ENCODE results near the gene STAG2.
"Not testable (repeated sequence)": the region's sequence is repeated elsewhere in the genome, so short reads cannot be mapped to it uniquely, and the experiment has no call there.

Gene STAG2

DNA sequence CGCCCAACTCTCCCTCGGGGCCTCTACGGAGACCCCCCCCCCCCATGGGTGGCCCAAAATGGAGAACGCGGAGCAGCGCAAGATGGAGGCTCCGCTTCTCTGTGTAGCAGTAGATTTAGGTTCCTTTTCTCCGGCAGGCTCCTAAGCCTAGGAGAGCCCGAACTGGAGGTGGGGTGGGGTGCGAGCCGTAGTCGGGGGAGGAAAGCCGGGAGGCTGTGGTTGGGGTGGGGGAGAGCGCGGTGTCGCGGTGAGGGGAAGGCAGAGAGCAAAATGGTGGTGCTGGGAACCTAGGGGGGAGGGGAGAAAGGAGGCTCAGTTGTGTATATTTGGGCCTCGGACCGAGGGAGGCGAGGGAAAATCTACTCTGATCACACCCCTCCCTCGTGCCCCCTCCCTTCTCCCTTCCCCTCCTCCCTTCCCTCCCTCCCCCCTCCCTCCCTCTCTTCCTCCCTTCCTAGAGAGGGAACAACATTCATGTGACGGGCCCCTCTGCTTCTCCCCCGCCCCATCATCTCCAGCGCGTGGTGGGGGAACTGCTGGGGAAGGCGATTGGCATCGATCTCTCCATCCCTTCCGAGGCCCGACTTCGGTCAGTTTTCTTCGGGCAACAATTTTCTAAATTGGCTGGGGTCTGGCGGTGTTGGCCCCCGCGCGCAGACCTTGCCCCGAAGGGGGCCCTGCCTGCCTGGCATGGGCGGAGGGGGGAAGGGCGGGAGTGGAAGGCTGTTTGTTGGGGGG lies at the start of gene STAG2:
Gene STAG2 (plus strand): TSS at position 439 of the 738 bp plus-strand sequence. CDS start 60,922 bp downstream, outside the sequence.
- peak; percentile 65 for DNase-seq

DNA sequence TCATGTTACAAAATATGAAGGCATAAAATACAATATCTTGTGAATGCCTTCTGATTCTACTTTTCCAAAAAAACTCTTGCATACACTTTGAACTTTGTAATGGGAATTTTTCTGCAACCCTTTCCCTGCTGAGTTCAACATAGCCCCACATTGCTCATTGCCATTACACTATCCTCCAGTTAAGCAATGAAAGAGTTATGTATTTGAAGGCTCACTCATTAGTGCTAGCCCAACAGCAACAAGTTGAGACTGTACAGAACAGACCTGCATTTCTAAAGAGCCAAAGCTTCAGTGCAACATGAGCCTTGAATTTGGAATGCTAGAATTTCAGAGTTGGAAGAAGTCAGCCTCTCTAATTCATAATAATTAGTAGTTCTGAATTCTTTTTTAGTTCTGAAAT lies 44.4 kb upstream of the STAG2 start:
- DNase-seq = no peak

DNA sequence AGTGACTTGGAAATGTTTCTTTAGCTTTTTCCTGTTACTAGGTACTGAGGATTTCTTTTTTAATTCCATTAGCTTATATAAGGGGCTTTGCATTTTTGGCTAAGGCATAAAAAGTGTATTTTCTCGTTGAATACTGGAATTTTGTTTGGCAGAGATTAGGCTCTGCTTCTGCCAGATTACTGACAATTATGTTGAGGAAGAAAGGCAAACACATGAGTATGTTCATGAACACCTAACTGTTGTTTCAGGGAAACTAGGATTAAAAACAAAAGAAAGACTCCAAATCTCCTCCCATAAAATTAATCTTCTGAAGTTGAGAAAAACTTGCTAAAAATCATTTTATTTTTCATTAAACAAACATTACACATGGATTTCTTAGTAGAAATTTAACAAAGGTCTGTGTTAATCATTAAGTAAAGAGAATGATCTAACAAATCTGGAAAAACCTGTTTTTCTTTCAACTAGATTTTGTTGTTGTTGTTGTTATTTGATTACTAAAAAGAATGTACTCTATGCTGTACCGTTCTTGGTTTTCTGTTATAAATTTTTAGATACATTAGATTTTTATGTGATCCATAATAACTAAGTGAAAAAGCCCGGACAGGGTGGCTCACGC lies 43.3 kb upstream of the STAG2 start:
- no peak for DNase-seq

DNA sequence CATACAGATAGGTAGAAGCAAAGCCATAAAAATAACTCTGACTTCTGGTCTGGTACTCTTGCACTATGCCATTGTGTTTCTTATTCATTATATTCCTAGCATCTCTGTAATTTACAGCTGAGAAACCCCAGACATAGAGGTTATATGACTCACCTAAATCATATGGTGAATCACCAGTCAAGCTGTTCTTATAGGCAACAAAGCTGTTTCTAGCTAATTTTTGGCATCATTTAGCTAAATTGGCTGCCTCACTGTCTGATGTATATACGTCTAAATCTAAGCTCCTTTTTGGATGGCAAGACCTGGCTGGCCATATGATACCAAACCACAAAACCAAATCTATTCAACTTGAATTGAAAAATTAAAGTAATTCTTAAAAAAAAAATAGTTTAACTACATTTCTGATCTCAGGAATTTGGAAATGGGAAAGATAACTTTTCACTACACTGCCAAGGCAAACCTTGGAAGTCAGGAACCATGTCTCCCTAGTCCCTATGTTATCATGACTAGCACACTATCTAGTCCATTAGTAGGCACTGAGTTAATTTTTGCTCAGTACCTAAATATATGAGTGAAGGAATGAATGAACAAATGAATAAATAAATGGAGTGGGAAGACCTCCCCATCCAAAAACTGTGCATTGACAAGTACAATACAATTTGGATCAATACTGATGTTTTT lies 41.3 kb upstream of the STAG2 start:
- DNase-seq = no peak

DNA sequence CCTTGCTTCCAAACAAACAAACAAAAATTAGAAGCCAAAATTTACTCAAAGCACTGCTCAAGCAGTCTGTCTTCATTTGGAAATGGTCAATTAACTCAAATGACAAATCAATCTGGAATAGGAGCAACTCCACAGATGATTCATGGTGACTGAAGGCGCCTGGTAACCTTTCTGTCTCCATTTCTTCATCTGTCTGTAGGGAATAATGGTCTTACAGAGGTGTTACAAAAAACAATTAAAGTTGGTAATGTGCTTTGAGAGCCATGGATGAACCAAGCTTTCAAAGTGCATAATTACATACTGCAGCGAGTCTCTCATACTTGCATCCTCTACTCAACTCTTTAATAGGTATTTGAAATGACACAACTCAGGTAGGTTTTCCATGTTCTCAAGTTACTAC lies 38.3 kb upstream of the STAG2 start:
- DNase-seq = no peak

DNA sequence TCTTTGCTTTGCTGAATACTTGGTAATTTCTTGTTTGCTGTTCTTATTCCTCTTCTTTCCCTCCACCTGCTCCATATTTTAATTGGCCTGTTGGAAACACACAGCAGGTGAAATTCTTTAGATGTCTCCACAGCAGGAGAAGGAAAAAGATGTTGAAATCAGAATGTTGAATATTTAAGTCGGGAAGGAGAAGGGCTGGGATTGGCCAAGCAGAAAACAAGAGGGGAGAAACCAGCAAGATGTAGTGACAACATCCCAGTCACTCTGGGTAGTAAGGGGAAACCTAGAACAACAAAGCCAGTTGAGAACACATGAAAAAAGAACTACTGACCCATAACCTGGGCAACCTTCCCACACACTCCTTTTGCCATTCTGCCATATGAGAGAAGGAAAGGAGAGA lies 37.3 kb upstream of the STAG2 start:
- DNase-seq = no peak

DNA sequence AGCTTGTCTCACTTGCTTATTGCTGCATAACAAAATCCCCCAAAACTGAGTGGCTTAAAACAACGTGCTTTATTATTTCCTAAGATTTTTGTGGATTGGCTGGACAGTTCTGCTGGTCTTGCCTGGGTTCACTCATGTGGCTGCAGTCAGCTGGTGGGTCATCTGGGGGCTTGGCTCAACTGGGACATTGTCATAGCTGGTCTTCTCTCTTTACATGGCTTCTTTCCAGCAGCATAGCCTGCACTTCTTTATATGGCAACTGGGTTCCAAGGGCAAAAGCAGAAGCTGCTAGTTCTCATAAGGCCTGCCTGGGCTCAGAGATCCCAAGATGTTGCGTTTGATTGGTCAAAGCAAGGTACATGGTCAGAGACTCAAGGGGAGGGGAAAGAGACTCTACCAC lies 33.7 kb upstream of the STAG2 start:
- no peak for DNase-seq

DNA sequence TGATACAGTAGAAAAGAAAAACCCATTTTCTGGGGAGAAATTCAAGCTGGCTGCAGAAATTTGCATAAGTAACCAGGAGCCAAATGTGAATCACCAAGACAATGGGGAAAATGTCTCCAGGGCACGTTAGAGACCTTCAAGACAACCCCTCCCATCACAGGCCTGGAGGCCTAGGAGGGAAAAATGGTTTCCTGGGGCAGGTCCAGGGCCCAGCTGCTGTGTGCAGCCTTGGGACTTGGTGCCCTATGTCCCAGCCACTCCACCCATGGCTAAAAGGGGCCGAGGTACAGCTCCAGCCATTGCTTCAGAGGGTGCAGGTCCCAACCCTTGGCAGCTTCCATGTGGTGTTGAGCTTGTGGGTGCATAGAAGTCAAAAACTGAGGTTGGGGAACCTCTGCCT lies 29.5 kb upstream of the STAG2 start:
- DNase-seq = not testable (repeated sequence)

DNA sequence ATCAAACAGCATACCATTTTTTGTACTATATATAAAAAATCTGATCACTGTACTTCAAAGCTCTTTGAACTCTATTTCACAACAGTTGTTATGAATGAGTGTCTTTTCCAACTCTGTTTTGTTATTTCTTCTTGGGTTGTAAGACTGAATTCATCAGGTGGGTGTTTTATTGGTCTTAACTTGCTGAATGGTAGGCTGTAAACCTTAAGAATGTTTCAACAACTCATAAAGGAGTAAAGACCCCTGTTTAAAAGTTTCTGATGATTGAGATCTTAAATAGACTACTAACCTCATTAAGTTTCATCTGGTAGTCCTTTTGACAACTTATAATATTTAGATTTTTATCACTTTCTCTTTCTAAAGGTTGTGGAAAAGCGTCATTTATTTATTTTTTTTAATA lies 18.4 kb upstream of the STAG2 start:
- DNase-seq = no peak

DNA sequence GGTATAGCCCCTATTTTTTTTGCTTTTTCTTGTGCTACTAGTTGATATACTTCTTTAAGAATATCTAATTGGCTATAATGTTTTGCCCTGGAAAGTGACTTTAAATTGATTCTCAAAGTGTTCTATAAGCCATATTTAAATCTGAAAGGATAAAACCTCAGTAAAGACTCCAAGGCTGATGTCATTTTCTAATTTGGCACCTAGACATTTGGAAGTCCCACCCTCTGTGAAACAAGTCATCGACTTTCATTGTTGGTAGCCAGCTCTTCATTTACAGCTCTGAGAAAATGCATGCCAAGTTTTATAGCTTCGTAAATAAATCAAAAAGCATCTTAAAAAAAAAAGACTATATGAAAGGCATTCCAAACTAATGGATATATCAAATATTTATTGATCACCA lies 18.0 kb upstream of the STAG2 start:
- DNase-seq = no peak

DNA sequence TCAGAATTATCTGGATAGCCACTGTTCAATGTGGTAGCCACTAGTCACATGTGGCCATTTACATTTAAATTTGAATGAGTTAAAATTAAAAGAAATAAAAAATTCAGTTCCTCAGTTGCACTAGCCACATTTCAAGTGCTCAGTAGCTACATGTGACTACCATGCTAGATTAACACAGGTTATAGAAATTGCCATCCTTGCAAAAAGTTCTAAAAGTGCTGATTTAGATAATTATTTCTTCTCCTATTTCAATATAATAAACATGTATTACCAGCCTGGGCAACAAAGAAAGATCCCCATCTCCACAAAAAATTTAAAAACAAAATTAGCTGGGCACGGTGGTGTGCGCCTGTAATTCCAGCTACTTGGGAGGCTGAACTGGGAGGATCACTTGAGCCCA lies 11.7 kb upstream of the STAG2 start:
- no peak for DNase-seq

DNA sequence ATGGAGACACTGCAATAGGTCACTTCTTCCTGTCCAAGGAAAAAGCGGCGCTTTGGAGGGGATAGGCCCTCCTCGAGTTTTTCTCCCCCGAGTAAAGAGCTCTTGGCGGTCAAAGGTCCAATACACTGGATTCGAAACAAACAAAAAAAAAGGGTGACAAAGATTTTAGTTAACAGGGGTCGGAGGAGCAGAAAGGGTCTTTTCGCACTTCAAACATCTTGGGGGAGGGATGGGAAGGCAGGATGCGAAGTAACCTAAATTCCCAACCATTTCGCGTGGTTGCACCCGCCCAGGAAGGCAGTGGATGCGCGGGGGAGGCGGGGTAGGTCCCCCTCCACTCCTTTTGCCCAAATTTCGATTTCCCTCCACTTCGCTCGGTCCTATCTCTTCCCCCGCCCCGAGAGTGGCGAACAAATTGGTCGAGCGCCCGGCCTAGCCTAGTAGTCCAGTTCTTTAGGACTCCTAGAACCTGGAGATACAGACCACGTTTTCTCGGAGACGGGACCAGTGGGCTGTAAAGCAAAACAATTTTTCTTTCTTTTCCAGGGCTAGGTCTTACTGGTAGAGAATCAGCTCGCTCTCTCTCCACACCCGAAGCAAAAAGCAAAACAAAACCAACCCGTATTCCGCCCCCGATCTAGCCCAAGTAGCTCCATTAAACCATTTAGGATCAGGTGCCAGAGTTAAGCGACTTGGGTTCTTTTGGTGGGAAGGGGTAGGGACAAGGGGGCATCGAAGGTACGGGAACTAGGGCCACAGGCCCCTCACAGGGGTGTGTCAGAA lies 2.0 kb upstream of the STAG2 start:
- DNase-seq = no peak

DNA sequence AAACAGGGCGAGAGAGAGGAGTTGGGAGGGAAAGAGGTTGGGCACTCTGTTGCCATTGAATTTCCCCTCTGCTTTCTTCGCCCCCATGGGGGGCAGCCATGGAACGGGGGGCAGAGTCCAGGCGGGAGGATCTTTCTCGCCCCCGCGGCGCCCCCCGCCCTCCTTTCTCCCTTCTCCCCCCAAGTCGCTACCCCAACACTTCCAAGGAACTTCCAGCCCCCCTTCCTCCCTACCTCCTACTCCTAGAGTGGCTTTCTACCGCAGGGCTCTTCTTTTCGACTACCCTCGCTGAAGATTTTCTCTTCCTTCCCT lies 594 bp upstream of the STAG2 start:
- no peak for DNase-seq

DNA sequence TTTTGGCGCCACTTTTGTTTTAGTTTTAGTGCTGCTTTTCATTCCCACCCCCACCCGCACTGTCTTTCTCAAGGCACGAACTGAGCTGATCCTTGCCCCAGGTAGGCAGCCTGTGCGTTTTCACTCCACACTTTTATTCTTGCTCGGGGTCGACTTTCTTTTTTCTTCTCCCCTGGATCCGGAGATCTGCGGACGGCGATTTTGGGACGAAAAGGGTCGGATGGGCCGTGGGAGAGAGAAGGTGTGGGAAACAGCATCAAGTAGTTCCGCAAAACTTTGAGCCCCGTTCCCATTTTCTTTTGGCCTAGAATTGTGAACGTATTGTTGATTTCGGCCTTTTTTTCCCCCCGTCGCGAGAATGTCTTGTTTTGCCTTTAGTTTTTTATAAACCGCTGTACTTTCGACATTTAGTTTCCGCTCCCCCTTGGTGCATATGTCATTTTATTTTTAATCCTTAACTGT lies 531 bp downstream of the STAG2 start:
- no peak for DNase-seq

DNA sequence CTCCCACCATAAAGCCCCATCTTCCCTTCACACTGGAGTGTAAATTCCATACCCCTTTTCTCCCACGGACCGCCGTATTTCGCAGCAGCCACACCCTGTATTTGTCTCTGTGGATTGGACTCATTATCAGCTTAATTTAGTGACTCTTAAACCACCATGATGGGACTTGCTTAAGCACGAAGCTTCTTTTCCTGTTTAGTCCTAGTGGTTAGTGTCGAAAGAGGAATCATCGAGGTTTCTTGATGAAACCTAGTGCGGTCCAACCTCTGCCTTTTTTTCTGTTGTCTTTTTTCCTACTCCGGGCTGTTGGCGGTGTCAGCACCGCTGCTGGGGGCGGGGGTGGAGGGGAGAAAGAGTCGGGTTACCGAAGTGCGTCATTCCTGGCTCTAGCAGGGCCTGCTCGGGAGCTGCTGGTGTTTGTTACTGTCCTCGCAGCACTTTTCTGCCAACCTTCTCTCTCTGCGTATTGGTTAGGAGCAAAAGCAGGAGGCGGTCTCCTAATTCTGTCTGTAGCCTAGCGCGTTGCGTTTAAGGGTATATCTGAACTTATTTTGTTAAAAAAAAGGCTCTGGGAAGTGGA lies 1.4 kb downstream of the STAG2 start:
- DNase-seq = peak; percentile 84

DNA sequence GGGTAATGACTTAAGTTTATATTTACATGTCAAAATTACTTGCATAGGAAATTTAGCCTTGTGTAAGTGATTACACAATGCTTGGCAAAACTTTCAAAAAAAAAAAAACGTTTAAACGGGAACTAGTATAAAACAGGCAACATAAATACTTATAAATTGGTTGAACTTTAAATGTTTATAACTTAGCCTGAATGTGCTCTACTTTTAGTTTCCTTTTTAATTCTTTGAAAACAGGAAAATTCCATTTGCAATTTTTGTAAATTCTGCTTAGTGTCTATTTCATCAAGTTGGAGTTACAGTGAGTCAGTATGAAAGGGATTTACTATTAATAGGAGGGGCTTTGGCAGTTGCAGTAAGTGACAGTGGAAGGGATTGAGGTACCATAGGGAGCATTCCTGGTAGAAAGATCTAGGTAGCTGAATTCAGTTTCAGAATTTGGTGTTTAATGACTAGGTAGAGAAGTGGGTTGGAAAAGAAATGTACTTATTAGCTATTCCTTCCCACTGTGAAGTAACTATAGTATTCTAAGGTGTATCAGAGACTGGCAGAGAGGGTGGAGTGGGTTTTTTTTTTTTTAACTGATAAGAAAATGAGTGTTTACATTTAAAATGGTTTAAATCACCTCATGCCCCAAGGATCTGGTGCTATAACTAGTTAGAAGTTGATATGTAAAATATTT lies 2.8 kb downstream of the STAG2 start:
- no peak for DNase-seq

DNA sequence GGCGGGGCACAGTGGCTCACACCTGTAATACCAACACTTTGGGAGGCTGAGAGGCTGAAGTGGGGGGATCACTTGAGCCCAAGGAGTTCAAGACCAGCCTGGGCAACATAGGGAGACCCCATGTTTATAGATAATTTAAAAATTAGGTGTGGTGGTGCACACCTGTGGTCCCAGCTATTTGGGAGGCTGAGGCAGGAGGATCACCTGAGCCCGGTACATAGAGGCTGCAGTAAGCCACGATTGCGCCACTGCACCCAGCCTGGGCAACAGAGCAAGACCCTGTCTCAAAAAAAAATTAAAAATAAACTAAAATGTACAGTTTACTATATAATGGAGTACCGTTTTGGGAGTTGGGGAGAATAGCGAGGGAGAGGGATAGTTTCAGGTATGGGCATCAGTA lies 4.2 kb downstream of the STAG2 start:
- no peak for DNase-seq

DNA sequence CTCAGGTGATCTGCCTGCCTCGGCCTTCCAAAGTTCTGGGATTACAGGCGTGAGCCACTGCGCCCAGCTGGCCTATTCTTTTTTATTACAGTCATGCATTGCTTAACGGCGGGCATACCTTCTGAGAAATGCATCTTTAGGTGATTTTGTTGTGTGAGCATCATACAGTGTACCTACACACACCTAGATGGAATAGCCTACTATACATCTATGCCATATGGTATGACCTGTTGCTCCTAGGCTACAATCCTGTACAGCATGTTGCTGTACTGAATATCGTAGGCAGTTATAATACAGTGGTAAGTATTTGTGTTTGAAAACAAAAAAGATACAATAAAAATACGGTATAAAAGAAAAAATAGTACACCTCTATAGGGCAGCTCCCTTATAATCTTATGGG lies 6.0 kb downstream of the STAG2 start:
- DNase-seq = no peak

DNA sequence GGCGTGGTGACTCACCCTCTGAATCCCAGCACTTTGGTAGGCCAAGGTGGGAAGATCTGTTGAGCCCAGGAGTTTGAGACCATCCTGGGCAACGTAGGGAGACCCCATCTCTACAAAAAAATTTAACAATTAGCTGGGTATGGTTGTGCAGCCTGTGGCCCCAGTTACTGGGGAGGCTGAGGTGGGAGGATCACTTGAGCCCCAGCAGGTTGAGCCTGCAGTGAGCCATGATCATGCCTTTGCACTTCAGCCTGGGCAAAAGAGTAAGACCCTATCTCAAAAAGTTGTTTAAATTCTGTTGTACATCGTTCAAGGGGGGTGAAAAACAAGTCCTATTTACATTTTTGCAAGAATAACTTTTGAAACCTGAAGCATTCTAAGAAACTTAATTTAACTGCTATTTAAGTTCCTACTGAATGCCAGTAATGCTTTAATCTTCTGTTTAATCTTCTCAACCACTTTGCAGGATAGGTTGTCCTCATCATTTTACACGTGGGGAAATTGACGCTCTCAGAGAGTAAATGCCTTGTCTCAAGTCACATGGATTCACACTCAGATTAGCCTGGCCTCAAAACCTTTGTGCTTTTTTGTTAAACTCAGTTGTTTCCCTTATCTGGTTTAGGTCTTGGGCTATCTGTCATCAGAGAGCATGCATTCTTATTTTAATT lies 7.0 kb downstream of the STAG2 start:
- no peak for DNase-seq

DNA sequence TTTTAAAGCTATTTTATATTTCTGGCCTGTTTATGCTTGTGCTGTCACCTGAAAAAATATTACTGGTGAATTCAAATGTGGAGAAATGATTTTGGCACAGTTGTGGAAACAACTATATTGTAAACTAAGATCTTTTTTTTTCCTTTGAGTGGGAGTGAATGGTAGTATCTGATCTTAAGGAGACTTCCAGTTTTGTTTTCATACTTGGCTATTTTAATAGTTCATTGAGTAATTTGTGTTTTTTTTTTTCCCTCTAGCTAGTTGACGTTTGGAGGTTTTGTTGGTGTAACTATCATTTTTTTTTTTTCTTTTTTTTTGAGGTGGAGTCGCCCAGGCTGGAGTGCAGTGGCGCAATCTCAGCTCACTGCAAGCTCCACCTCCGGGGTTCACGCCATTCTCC lies 10.5 kb downstream of the STAG2 start:
- no peak for DNase-seq

DNA sequence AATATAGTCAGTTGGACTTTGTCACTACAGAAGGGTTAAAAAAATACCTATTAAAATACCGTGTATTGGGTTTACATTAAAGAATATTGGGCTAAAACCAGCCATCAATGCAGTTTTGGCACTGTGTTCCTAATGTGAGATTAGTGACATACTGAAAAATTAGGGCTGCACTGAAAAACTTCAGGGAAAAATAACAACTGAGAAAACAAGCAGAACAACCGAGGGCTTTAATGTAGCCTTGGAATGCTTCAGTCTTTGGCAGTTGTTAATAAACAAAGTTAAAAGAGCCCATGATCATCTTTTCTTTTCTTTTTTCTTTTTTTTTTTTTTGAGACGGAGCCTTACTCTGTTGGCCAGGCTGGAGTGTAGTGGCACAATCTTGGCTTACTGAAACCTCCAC lies 12.4 kb downstream of the STAG2 start:
- no peak for DNase-seq

DNA sequence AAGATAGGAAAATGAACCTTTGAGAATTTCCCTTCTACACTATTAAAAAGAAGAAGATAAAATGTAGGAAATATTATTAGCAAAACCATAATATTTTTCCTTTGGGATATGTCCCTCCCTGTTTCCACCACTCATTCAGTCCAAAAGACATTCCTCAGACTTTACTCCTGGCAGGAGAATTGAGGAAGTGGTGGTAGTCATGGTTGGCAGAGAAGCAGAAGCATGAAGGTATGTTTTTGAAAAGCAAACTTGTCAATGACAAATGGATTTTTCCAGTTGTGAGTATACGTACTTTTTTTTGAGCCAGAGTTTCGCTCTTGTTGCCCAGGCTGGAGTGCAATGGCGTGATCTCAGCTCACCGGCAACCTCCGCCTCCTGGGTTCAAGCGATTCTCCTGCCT lies 13.7 kb downstream of the STAG2 start:
- DNase-seq = no peak

Measured in NCI-H526 treated with DMSO at 0.1 percent for 48 hours (cell line).